Measurements from ENCODE around the gene SAMD13. TPM values are rescaled to one million over a fixed set of nuclear protein-coding genes. Genes with fewer than 3 reads are reported as not detected.

SAMD13 gene
- total and polyA plus RNA-seq, 2 of the 8 experiments (the other 6 are each of a cell fraction or from before 2014, with no cell fraction given) = 0.86 to 2.3 TPM

DNA sequence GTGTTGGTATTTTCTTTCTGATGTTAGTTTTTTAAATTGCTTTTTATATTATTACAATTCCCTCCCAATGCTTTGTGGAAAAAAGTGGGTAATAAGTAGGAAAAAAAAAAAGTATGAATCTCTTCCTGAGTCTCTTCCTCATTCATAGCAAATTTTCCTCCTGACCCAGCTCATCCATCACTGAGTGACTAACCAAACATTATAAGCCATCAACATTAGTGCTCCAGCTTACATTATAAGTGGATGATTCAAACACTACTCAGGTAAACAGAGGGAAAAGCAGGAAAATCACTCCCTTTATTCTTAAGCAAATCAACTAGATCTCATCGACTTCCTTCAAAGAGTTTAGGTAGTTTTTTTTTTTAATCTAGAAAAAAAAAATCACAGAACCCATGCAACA lies 15.4 kb upstream of the SAMD13 start:
- Histone ChIP-seq H3K79me2 (ENCODE audit: control insufficient read depth in 1 of 2, insufficient read depth in 2 of 2, low read length in 2 of 2) (no peaks in the 10 kb centered on the region), H2BK5ac (ENCODE audit: low read depth, low read length) (no peak overlapping the region), H3K18ac (ENCODE audit: extremely low read depth, low read length) (no peak overlapping the region), H2BK15ac (ENCODE audit: low read length) (no peak overlapping the region), H2BK120ac (replicated peaks; ENCODE audit: low read depth, low read length) (no peak overlapping the region), H3K23ac (ENCODE audit: insufficient read length) (no peak overlapping the region), H4K91ac (replicated peaks; ENCODE audit: insufficient read length, low read length) (no peak overlapping the region), H3K27ac (ENCODE audit: low read depth, low read length) (no peak overlapping the region), H3K79me1 (ENCODE audit: low read depth, low read length) (no peaks in the 10 kb centered on the region), H4K5ac (ENCODE audit: insufficient read length, low read depth, low read length) (no peak overlapping the region), H3K9ac (replicated peaks in 1 of 4; ENCODE audit: extremely low read depth in 1 of 4, low read depth in 3 of 4, low read length in 3 of 4) (no peak overlapping the region), H2AK5ac (ENCODE audit: low read depth, low read length) (no peak overlapping the region), H3K56ac (replicated peaks; ENCODE audit: insufficient read length, low read depth, low read length) (no peak overlapping the region), H2BK12ac (ENCODE audit: low read depth, low read length) (no peak overlapping the region), H3K4me2 (ENCODE audit: insufficient read depth in 1 of 2, low read depth in 2 of 2, low read length in 2 of 2) (no peak overlapping the region), H4K20me1 (replicated peaks in 1 of 2; ENCODE audit: control insufficient read depth in 1 of 2, insufficient read depth in 2 of 2, low read length in 2 of 2) (no peaks in the 10 kb centered on the region), H3K27me3 (replicated peaks in 1 of 4; ENCODE audit: control insufficient read depth in 3 of 4, extremely low read depth in 1 of 4, insufficient read depth in 3 of 4, low read length in 3 of 4) (no peaks in the 10 kb centered on the region), H3K4ac (replicated peaks; ENCODE audit: insufficient read length, low read depth, low read length) (no peak overlapping the region), H3K4me3 (ENCODE audit: extremely low read depth in 1 of 4, insufficient read depth in 2 of 4, low read depth in 3 of 4, low read length in 4 of 4) (no peak overlapping the region), H2AFZ (ENCODE audit: low read length) (no peak overlapping the region), H3K23me2 (ENCODE audit: low read depth, low read length) (no peaks in the 10 kb centered on the region), H3K4me1 (replicated peaks in 1 of 4; ENCODE audit: control insufficient read depth in 3 of 4, insufficient read depth in 4 of 4, low read length in 3 of 4) (no peaks in the 10 kb centered on the region; a peak in 1 of 7 replicates), H3K9me3 (ENCODE audit: insufficient read depth in 2 of 2, low read depth in 1 of 2, low read length in 1 of 2) (peaks cover 7 to 22% of the 10 kb centered on the region in 2 experiments; a peak in 3 of 4 replicates), H3K36me3 (ENCODE audit: control insufficient read depth in 2 of 4, insufficient read depth in 4 of 4, low read length in 3 of 4) (peaks cover 0 to 6% (median 0%) of the 10 kb centered on the region in 4 experiments; a peak in 2 of 8 replicates), H3K14ac (ENCODE audit: insufficient read length) (no peak overlapping the region), H4K8ac (ENCODE audit: extremely low read depth, insufficient read depth, low read length) (no peak overlapping the region), H2BK20ac (ENCODE audit: low read length) (no peak overlapping the region)
- POLR2A ChIA-PET (ENCODE audit: partially characterized antibody) = no interaction called here
- 92% methylated on average over 1 of the region's 1 CpG; no CpG with 5 or more reads in 1 of the 2 experiments for WGBS, 2 experiments (ENCODE audit: extremely low coverage in 1 of 2, insufficient coverage in 1 of 2, insufficient read length in 1 of 2, insufficient replicate concordance in 2 of 2, low coverage in 1 of 2, low lambda C conversion rate in 2 of 2, missing lambda C conversion rate in 1 of 2)
- TF ChIP-seq EP300 (IDR thresholded peaks at IDR 0.05; ENCODE audit: borderline replicate concordance in 1 of 2, low read depth in 2 of 2, low read length in 2 of 2) (no peak), HDAC2 (IDR thresholded peaks at IDR 0.05; ENCODE audit: borderline replicate concordance in 1 of 2, low read depth in 2 of 2, low read length in 2 of 2) (no peak), TAF1 (IDR thresholded peaks at IDR 0.05; ENCODE audit: low read depth, low read length) (no peak)
- CTCF ChIA-PET (ENCODE audit: partially characterized antibody) = interaction anchor here (0.7 to 0.9 kb wide), 2 partner anchors 16 to 144 kb away, joined by 3 read pairs; no protein-coding TSS in a partner anchor
- no peak for FAIRE-seq
- no peak for DNase-seq (ENCODE audit: low read depth in 1 of 2, low spot score in 2 of 2)
